ENCODE data around the gene MAGEA9B.
"Not testable (repeated sequence)": the region's sequence is repeated elsewhere in the genome, so short reads cannot be mapped to it uniquely, and the experiment has no call there.

MAGEA9B gene

GRCh38 chrX:149607699-149608098 is 20.4 kb upstream of the MAGEA9B start:
- no peak for ATAC-seq
- TF ChIP-seq CSDC2 (CRISPR knock-in tag; IDR thresholded peaks at IDR 0.05) (no peak), ARNTL (CRISPR knock-in tag; IDR thresholded peaks at IDR 0.05; ENCODE audit: borderline replicate concordance, low read depth) (no peak), RARB (CRISPR knock-in tag; IDR thresholded peaks at IDR 0.05) (no peak)

- not testable (repeated sequence) for ATAC-seq
Measured at GRCh38 chrX:149605248-149605885, 18.1 kb upstream of the MAGEA9B start.

DNA sequence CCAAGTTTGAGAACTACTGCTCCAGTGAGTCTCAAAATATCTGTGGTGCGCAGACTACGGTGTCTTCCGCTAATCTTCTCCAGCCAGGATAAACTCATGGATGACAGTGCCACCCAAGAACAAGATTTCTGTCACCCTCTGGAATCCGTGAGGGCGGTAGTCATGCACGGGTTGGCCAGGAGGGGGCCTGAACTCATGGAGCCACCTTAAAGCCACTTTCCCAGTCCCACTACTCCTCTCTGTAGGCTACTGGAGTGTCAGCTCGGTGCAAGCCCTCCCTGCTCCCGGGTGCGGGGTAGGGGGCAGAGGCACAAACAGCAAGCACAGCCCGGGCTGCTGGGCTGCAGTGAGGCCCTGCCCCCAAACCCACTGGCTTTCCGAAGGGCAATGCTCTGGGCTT is 11.3 kb upstream of the MAGEA9B start:
- peak; percentile 67 for ATAC-seq

- not testable (repeated sequence) for ATAC-seq
Measured at GRCh38 chrX:149595943-149596342, 8.7 kb upstream of the MAGEA9B start.

- ATAC-seq, result not testable (repeated sequence)
Measured at GRCh38 chrX:149595214-149595613, 8.0 kb upstream of the MAGEA9B start, which contains the start of gene HSFX2. Gene HSFX2, minus strand, starts transcription at chrX:149595314. Its CDS starts 614 bp downstream, at chrX:149594700.

- not testable (repeated sequence) for ATAC-seq
Measured at GRCh38 chrX:149590993-149591392, 3.7 kb upstream of the MAGEA9B start.

DNA sequence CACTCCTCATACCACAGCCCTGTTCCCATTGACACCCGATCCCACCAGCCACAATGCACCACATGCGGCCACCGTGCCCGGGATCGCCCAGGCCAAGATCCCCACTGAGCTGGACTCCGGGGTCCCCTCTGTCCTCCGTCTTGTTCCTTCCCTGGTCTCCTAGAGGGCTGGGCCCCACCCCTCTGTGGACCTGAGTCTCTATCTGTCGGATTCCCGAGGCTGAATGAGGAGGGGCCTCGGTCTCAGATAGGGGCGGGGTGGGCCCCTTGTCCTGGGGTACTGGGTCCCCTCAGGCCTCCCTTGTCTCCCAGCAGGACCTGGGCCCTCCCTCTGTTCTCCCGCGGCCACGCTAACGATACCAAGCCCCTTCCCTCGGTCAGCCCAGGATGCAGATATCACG is 1.6 kb downstream of the MAGEA9B start:
- ATAC-seq, result not testable (repeated sequence)

- peak; percentile 42; the same call in 1 of the 3 replicates for ATAC-seq
Measured at GRCh38 chrX:149573456-149573855, 13.8 kb downstream of the MAGEA9B start.

DNA sequence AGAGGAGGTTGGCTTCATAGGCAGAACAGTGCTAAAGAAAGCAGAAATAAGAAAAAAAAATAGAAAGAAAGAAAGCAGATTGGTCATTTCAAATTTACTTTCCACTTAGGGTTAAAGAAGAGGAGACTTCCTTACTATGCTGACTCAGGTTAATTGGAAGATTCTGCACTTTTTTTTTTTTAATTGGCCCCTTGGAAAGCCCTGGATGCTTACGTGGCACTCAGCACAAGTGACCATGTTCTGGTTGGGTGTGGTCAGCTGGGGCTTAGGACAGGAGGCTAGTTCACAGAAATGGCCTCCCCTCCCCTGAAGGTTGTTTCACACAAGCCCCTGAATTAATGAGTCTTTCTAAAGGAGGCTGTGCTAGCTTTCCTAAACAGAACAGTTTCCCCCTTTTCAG is 14.5 kb downstream of the MAGEA9B start:
- no peak for ATAC-seq
- no peak for TF ChIP-seq RARB (CRISPR knock-in tag; IDR thresholded peaks at IDR 0.05)
- TF ChIP-seq, protein P1, sequence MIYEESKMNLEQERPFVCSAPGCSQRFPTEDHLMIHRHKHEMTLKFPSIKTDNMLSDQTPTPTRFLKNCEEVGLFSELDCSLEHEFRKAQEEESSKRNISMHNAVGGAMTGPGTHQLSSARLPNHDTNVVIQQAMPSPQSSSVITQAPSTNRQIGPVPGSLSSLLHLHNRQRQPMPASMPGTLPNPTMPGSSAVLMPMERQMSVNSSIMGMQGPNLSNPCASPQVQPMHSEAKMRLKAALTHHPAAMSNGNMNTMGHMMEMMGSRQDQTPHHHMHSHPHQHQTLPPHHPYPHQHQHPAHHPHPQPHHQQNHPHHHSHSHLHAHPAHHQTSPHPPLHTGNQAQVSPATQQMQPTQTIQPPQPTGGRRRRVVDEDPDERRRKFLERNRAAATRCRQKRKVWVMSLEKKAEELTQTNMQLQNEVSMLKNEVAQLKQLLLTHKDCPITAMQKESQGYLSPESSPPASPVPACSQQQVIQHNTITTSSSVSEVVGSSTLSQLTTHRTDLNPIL (CRISPR knock-in tag; IDR thresholded peaks at IDR 0.05; ENCODE audit: low read depth), result no peak
- no peak for TF ChIP-seq TOX (CRISPR knock-in tag; IDR thresholded peaks at IDR 0.05; ENCODE audit: borderline replicate concordance)
- no peak for TF ChIP-seq PATZ1 (CRISPR knock-in tag; IDR thresholded peaks at IDR 0.05; ENCODE audit: borderline replicate concordance)
- TF ChIP-seq GLIS3 (CRISPR knock-in tag; IDR thresholded peaks at IDR 0.05), result no peak
- TF ChIP-seq ZNF565 (CRISPR knock-in tag; conservative IDR thresholded peaks at IDR 0.05; ENCODE audit: low read depth), result no peak
- TF ChIP-seq ZC3H10 (CRISPR knock-in tag; IDR thresholded peaks at IDR 0.05), result no peak
- no peak for TF ChIP-seq OSR1 (CRISPR knock-in tag; IDR thresholded peaks at IDR 0.05)

- no peak for ATAC-seq
- TF ChIP-seq ZNF8 (CRISPR knock-in tag; IDR thresholded peaks at IDR 0.05) (no peak), TCF4 (CRISPR knock-in tag; IDR thresholded peaks at IDR 0.05; ENCODE audit: borderline replicate concordance) (no peak), ISL1 (CRISPR knock-in tag; IDR thresholded peaks at IDR 0.05) (no peak), TOX (CRISPR knock-in tag; IDR thresholded peaks at IDR 0.05; ENCODE audit: borderline replicate concordance) (no peak), ESRRG (CRISPR knock-in tag; IDR thresholded peaks at IDR 0.05) (no peak), ARNTL (CRISPR knock-in tag; IDR thresholded peaks at IDR 0.05; ENCODE audit: borderline replicate concordance, low read depth) (no peak), PATZ1 (CRISPR knock-in tag; IDR thresholded peaks at IDR 0.05; ENCODE audit: borderline replicate concordance) (no peak), GLIS3 (CRISPR knock-in tag; IDR thresholded peaks at IDR 0.05) (no peak), PPARA (CRISPR knock-in tag; IDR thresholded peaks at IDR 0.05; ENCODE audit: borderline replicate concordance) (no peak), BACH2 (CRISPR knock-in tag; IDR thresholded peaks at IDR 0.05; ENCODE audit: borderline replicate concordance) (no peak), ZFP30 (CRISPR knock-in tag; IDR thresholded peaks at IDR 0.05) (no peak), OSR1 (CRISPR knock-in tag; IDR thresholded peaks at IDR 0.05) (no peak), CSDC2 (CRISPR knock-in tag; IDR thresholded peaks at IDR 0.05) (no peak), ZC3H10 (CRISPR knock-in tag; IDR thresholded peaks at IDR 0.05) (no peak)
- TF ChIP-seq, protein P2, sequence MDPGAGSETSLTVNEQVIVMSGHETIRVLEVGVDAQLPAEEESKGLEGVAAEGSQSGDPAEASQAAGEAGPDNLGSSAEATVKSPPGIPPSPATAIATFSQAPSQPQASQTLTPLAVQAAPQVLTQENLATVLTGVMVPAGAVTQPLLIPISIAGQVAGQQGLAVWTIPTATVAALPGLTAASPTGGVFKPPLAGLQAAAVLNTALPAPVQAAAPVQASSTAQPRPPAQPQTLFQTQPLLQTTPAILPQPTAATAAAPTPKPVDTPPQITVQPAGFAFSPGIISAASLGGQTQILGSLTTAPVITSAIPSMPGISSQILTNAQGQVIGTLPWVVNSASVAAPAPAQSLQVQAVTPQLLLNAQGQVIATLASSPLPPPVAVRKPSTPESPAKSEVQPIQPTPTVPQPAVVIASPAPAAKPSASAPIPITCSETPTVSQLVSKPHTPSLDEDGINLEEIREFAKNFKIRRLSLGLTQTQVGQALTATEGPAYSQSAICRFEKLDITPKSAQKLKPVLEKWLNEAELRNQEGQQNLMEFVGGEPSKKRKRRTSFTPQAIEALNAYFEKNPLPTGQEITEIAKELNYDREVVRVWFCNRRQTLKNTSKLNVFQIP (CRISPR knock-in tag; IDR thresholded peaks at IDR 0.05; ENCODE audit: borderline replicate concordance, low read depth), result no peak
- TF ChIP-seq, protein P1 (CRISPR knock-in tag; IDR thresholded peaks at IDR 0.05; ENCODE audit: low read depth), result no peak
Measured at GRCh38 chrX:149571770-149572169, 15.5 kb downstream of the MAGEA9B start.

All from SK-N-SH treated with all-trans-retinoic acid at 6 μM for 48 hours (cell line).